A549 (cell line): Measurements from ENCODE around the gene CCL17. TPM values are rescaled to one million over a fixed set of nuclear protein-coding genes. Genes with fewer than 3 reads are reported as not detected.

Experiments
- ATAC-seq, 2 experiments: fragments of 200-7000 bp in 1 of 2; fragments of >200 bp in 1 of 2; cut with Nextera tagmentation in 1 of 2; cut with Tn5 transposase in 1 of 2; 3 replicates each; pipeline versions ENCODE4 v1.8.0 to v1.9.1; 2018 to 2020; ENCODE audit warnings: mild to moderate bottlenecking in 1 of 2, moderate library complexity in 1 of 2
- CTCF ChIA-PET: fragments of 300-600 bp; sonication (Branson Sonifier 250); formaldehyde crosslinking; extraction: SDS; loops from one replicate; lab custom pipeline; 2021; ENCODE audit warnings: antibody characterized with exemption, inconsistent platforms; lab: Yijun Ruan, JAX
- POLR2A ChIA-PET: fragments of 350-600 bp; formaldehyde crosslinking; extraction: SDS; loops from one replicate; lab custom pipeline; 2021; ENCODE audit warnings: antibody characterized with exemption, inconsistent platforms; lab: Yijun Ruan, JAX
- DNase-seq, 2 experiments: peaks; one replicate each; pipeline versions ENCODE4 v3.0.0 to v3.0.0-alpha.2; 2011 to 2016; ENCODE audit warnings: low read depth in 1 of 2, low spot score in 1 of 2
- FAIRE-seq: peaks from 2 replicates; lab custom pipeline; 2011; peaks lifted over from hg19 to GRCh38; lab: Jason Lieb, UNC
- H3K27ac ChIP-seq, 2 experiments: fragments of >200 bp; sonication (Bioruptor Twin); formaldehyde crosslinking; 3 replicates each; pipeline ENCODE4 v1.5.1; 2016 to 2017
- H3K4me1 ChIP-seq: fragments of >200 bp; sonication (Bioruptor Twin); formaldehyde crosslinking; 3 replicates; pipeline ENCODE4 v1.6.1; 2016
- H3K4me2 ChIP-seq: fragments of >200 bp; sonication (Bioruptor Twin); formaldehyde crosslinking; 3 replicates; pipeline ENCODE4 v1.6.1; 2016
- H3K4me3 ChIP-seq: fragments of >200 bp; sonication (Bioruptor Twin); formaldehyde crosslinking; 3 replicates; pipeline ENCODE4 v1.5.1; 2016
- H3K9me3 ChIP-seq: fragments of >200 bp; sonication (Bioruptor Twin); formaldehyde crosslinking; 3 replicates; pipeline ENCODE4 v1.6.1; 2016
- CBX8 ChIP-seq: fragments of 200-600 bp; sonication (generic); IDR thresholded peaks from 2 replicates; pipeline ENCODE4 v1.6.1; 2016
- CHD4 ChIP-seq: fragments of 200-600 bp; sonication (generic); IDR thresholded peaks from 2 replicates; pipeline ENCODE4 v1.6.1; 2016; ENCODE audit warnings: antibody characterized with exemption, mild to moderate bottlenecking, borderline replicate concordance
- EHF ChIP-seq: fragments of 250-450 bp; sonication (Bioruptor Pico); IDR thresholded peaks from 2 replicates; pipeline ENCODE4 v1.5.0; 2020; ENCODE audit warnings: mild to moderate bottlenecking
- EHMT2 ChIP-seq: fragments of 200-600 bp; sonication (generic); IDR thresholded peaks from 2 replicates; pipeline ENCODE4 v1.6.1; 2016; ENCODE audit warnings: antibody characterized with exemption, low read depth, mild to moderate bottlenecking, moderate library complexity
- EP300 ChIP-seq, 2 experiments: fragments of >200 bp; sonication (Bioruptor Twin); formaldehyde crosslinking; IDR thresholded peaks; 2 replicates in 1 of 2; 3 replicates in 1 of 2; pipeline ENCODE4 v1.6.1; 2016 to 2017
- FOSL2 ChIP-seq, 2 experiments: fragments of 450-650 bp in 1 of 2; fragments of >200 bp in 1 of 2; sonication (Bioruptor Twin) in 1 of 2; formaldehyde crosslinking; IDR thresholded peaks; 2 replicates each; pipeline versions ENCODE4 v1.5.0 to v1.6.1; 2016 to 2020; ENCODE audit warnings: mild to moderate bottlenecking in 1 of 2, moderate library complexity in 1 of 2
- HDAC2 ChIP-seq: fragments of 200-600 bp; sonication (generic); IDR thresholded peaks from 2 replicates; pipeline ENCODE4 v1.6.1; 2016
- HOXB13 ChIP-seq: fragments of 250-450 bp; sonication (Bioruptor Pico); IDR thresholded peaks from 2 replicates; pipeline ENCODE4 v1.5.0; 2020; ENCODE audit warnings: low read depth, mild to moderate bottlenecking, moderate library complexity
- JUNB ChIP-seq: fragments of >200 bp; sonication (Bioruptor Twin); formaldehyde crosslinking; IDR thresholded peaks from 2 replicates; pipeline ENCODE4 v1.6.1; 2016
- KDM1A ChIP-seq: fragments of 200-600 bp; sonication (generic); IDR thresholded peaks from 2 replicates; pipeline ENCODE4 v1.6.1; 2016; ENCODE audit warnings: low read depth, mild to moderate bottlenecking
- MAZ ChIP-seq: fragments of 150-350 bp; IDR thresholded peaks from 2 replicates; pipeline ENCODE4 v1.6.1; 2014; ENCODE audit warnings: antibody characterized with exemption, low read depth, low read length, borderline replicate concordance
- MYC ChIP-seq: IDR thresholded peaks from 2 replicates; pipeline ENCODE4 v1.6.1; 2012; ENCODE audit warnings: mild to moderate bottlenecking, inconsistent platforms, low read length, improper control_type of control experiment, borderline replicate concordance
- NPAS2 ChIP-seq: fragments of 250-450 bp; sonication (Bioruptor Pico); IDR thresholded peaks from 2 replicates; pipeline ENCODE4 v1.8.0; 2022; ENCODE audit warnings: mild to moderate bottlenecking, moderate library complexity, borderline replicate concordance
- PHF8 ChIP-seq: fragments of 200-600 bp; sonication (generic); IDR thresholded peaks from 2 replicates; pipeline ENCODE4 v1.6.1; 2016; ENCODE audit warnings: low read depth, mild to moderate bottlenecking, antibody characterized with exemption, moderate library complexity, borderline replicate concordance
- POLR2A ChIP-seq: IDR thresholded peaks from 2 replicates; pipeline ENCODE4 v1.6.1; 2012; ENCODE audit warnings: mild to moderate bottlenecking, low read length
- RARB ChIP-seq: fragments of 250-450 bp; sonication (Bioruptor Pico); IDR thresholded peaks from 2 replicates; pipeline ENCODE4 v1.8.0; 2021; ENCODE audit warnings: mild to moderate bottlenecking, moderate library complexity
- RCOR1 ChIP-seq: fragments of 150-350 bp; IDR thresholded peaks from 2 replicates; pipeline ENCODE4 v1.6.1; 2014; ENCODE audit warnings: antibody characterized with exemption, low read length, low read depth
- TFCP2L1 ChIP-seq: fragments of 250-450 bp; sonication (Bioruptor Pico); IDR thresholded peaks from 2 replicates; pipeline ENCODE4 v1.5.0; 2021; ENCODE audit warnings: mild to moderate bottlenecking
- TP53 ChIP-seq: fragments of 250-450 bp; sonication (Bioruptor Pico); IDR thresholded peaks from 2 replicates; pipeline ENCODE4 v1.5.0; 2021; ENCODE audit warnings: mild to moderate bottlenecking, moderate library complexity
- ZNF302 ChIP-seq: fragments of 250-450 bp; sonication (Bioruptor Pico); IDR thresholded peaks from 2 replicates; pipeline ENCODE4 v1.9.0; 2021; ENCODE audit warnings: inconsistent platforms, mild to moderate bottlenecking, moderate library complexity
- WGBS: methylation state at CpG from one replicate; pipeline ENCODE4 v1.1.6; 2017; ENCODE audit errors: missing lambda C conversion rate; 5-methylcytosine and 5-hydroxymethylcytosine counted together
- polyA plus RNA-seq, 4 experiments: library from polyadenylated mRNA; depleted of rRNA in 3 of 4; stranded (reverse); fragments of >200 nt; fragmentation: RNase III in 1 of 4; extraction: RNeasy Plus Mini Kit Qiagen cat#74134 plus additional on column Dnase treatment in 1 of 4; gene quantifications; 2 replicates in 3 of 4; 3 replicates in 1 of 4; pipeline ENCODE4 v1.2.3, GENCODE V29; 2011 to 2017
- TF ChIP-seq, protein P1 (sequence below): fragments of >200 bp; sonication (Bioruptor Twin); formaldehyde crosslinking; IDR thresholded peaks from 3 replicates; pipeline ENCODE4 v1.6.1; 2016
- TF ChIP-seq, protein P2 (sequence below): IDR thresholded peaks from 2 replicates; pipeline ENCODE4 v1.6.1; 2012
- TF ChIP-seq, protein P3 (sequence below): fragments of >200 bp; sonication (Bioruptor Twin); formaldehyde crosslinking; IDR thresholded peaks from 3 replicates; pipeline ENCODE4 v1.5.1; 2016
- TF ChIP-seq, protein P4 (sequence below): fragments of 250-450 bp; sonication (Bioruptor Pico); IDR thresholded peaks from 2 replicates; pipeline ENCODE4 v1.5.0; 2020; ENCODE audit warnings: low read depth, mild to moderate bottlenecking, moderate library complexity
- TF ChIP-seq, protein P5 (sequence below): IDR thresholded peaks from 2 replicates; pipeline ENCODE4 v1.6.1; 2012

CCL17 gene
- polyA plus RNA-seq, 2 of the 4 experiments (the other 2 are of a cell fraction), result not detected

DNA sequence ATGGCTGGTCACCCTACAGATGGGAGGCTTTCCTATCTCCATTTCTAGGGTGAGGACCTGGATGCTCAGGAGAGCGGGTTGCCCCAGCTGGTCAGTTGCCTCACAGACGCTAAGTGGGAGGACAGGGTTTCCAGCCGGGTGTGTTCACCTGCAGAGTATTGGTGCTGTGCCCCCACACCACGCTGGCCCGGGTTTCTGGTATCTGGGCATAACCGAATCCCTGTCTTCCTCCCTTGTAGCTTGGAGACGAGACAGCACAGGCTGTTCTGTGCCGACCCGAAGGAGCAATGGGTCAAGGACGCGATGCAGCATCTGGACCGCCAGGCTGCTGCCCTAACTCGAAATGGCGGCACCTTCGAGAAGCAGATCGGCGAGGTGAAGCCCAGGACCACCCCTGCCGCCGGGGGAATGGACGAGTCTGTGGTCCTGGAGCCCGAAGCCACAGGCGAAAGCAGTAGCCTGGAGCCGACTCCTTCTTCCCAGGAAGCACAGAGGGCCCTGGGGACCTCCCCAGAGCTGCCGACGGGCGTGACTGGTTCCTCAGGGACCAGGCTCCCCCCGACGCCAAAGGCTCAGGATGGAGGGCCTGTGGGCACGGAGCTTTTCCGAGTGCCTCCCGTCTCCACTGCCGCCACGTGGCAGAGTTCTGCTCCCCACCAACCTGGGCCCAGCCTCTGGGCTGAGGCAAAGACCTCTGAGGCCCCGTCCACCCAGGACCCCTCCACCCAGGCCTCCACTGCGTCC, 22.6 kb upstream of the CCL17 start:
- H3K27ac ChIP-seq, result peak overlapping the region in 1 of 2 experiments; percentile 83; a peak in 2 of 6 replicates
- DNase-seq (no peak), FAIRE-seq (no peak), ATAC-seq (no peak)
- ChIA-PET POLR2A (no interaction called here), CTCF (interaction anchor here (1.0 to 4.2 kb wide), 8 partner anchors 10 to 81 kb away, joined by 3 to 43 read pairs (median 4); partner anchors contain the start of gene CX3CL1)
- no peak overlapping the region for H3K4me2 ChIP-seq
- H3K9me3 ChIP-seq, result no peaks in the 10 kb centered on the region
- peaks cover 54% of the 10 kb centered on the region for H3K4me1 ChIP-seq
- 95% methylated on average over 30 of the region's 35 CpGs for WGBS
- H3K4me3 ChIP-seq, result no peak overlapping the region
- TF ChIP-seq TP53 (CRISPR knock-in tag) (no peak), MAZ (no peak), RCOR1 (no peak), HDAC2 (no peak), ZNF302 (CRISPR knock-in tag) (no peak), CBX8 (no peak), FOSL2 (IDR thresholded peaks at IDR 0.05) (no peak), FOSL2 (CRISPR knock-in tag; IDR thresholded peaks at IDR 0.05) (no peak), NPAS2 (CRISPR knock-in tag) (no peak)
- TF ChIP-seq, protein P1, sequence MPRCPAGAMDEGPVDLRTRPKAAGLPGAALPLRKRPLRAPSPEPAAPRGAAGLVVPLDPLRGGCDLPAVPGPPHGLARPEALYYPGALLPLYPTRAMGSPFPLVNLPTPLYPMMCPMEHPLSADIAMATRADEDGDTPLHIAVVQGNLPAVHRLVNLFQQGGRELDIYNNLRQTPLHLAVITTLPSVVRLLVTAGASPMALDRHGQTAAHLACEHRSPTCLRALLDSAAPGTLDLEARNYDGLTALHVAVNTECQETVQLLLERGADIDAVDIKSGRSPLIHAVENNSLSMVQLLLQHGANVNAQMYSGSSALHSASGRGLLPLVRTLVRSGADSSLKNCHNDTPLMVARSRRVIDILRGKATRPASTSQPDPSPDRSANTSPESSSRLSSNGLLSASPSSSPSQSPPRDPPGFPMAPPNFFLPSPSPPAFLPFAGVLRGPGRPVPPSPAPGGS, result no peak
- TF ChIP-seq, protein P2, sequence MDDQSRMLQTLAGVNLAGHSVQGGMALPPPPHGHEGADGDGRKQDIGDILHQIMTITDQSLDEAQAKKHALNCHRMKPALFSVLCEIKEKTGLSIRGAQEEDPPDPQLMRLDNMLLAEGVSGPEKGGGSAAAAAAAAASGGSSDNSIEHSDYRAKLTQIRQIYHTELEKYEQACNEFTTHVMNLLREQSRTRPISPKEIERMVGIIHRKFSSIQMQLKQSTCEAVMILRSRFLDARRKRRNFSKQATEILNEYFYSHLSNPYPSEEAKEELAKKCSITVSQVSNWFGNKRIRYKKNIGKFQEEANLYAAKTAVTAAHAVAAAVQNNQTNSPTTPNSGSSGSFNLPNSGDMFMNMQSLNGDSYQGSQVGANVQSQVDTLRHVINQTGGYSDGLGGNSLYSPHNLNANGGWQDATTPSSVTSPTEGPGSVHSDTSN, result no peak

DNA sequence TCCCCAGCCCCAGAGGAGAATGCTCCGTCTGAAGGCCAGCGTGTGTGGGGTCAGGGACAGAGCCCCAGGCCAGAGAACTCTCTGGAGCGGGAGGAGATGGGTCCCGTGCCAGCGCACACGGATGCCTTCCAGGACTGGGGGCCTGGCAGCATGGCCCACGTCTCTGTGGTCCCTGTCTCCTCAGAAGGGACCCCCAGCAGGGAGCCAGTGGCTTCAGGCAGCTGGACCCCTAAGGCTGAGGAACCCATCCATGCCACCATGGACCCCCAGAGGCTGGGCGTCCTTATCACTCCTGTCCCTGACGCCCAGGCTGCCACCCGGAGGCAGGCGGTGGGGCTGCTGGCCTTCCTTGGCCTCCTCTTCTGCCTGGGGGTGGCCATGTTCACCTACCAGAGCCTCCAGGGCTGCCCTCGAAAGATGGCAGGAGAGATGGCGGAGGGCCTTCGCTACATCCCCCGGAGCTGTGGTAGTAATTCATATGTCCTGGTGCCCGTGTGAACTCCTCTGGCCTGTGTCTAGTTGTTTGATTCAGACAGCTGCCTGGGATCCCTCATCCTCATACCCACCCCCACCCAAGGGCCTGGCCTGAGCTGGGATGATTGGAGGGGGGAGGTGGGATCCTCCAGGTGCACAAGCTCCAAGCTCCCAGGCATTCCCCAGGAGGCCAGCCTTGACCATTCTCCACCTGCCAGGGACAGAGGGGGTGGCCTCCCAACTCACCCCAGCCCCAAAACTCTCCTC, 21.9 kb upstream of the CCL17 start:
- TF ChIP-seq TFCP2L1 (CRISPR knock-in tag) (no peak), CBX8 (no peak), RARB (CRISPR knock-in tag) (no peak), FOSL2 (IDR thresholded peaks at IDR 0.05) (no peak), FOSL2 (CRISPR knock-in tag; IDR thresholded peaks at IDR 0.05) (no peak), EHMT2 (no peak), KDM1A (no peak), JUNB (no peak), MYC (no peak), CHD4 (no peak), POLR2A (no peak), EHF (CRISPR knock-in tag) (no peak), PHF8 (no peak), MAZ (no peak), EP300 (IDR thresholded peaks at IDR 0.05) (no peak), NPAS2 (CRISPR knock-in tag) (no peak), HOXB13 (CRISPR knock-in tag) (no peak)
- TF ChIP-seq, protein P3, sequence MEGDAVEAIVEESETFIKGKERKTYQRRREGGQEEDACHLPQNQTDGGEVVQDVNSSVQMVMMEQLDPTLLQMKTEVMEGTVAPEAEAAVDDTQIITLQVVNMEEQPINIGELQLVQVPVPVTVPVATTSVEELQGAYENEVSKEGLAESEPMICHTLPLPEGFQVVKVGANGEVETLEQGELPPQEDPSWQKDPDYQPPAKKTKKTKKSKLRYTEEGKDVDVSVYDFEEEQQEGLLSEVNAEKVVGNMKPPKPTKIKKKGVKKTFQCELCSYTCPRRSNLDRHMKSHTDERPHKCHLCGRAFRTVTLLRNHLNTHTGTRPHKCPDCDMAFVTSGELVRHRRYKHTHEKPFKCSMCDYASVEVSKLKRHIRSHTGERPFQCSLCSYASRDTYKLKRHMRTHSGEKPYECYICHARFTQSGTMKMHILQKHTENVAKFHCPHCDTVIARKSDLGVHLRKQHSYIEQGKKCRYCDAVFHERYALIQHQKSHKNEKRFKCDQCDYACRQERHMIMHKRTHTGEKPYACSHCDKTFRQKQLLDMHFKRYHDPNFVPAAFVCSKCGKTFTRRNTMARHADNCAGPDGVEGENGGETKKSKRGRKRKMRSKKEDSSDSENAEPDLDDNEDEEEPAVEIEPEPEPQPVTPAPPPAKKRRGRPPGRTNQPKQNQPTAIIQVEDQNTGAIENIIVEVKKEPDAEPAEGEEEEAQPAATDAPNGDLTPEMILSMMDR, result no peak
- TF ChIP-seq, protein P4, sequence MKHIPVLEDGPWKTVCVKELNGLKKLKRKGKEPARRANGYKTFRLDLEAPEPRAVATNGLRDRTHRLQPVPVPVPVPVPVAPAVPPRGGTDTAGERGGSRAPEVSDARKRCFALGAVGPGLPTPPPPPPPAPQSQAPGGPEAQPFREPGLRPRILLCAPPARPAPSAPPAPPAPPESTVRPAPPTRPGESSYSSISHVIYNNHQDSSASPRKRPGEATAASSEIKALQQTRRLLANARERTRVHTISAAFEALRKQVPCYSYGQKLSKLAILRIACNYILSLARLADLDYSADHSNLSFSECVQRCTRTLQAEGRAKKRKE, result no peak
- TF ChIP-seq, protein P1, result no peak
- TF ChIP-seq, protein P5, sequence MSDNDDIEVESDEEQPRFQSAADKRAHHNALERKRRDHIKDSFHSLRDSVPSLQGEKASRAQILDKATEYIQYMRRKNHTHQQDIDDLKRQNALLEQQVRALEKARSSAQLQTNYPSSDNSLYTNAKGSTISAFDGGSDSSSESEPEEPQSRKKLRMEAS, result no peak
- ATAC-seq, result peak in 1 of 2 experiments; percentile 46; a peak in 3 of 6 replicates
- POLR2A ChIA-PET, result no interaction called here
- no peak for DNase-seq
- 98% methylated on average over 5 of the region's 16 CpGs for WGBS
- H3K4me2 ChIP-seq, result no peak overlapping the region
- H3K4me3 ChIP-seq, result no peak overlapping the region
- peaks cover 47% of the 10 kb centered on the region for H3K4me1 ChIP-seq
- CTCF ChIA-PET, result interaction anchor here (0.6 to 4.2 kb wide), 7 partner anchors 9 to 82 kb away, joined by 3 to 43 read pairs (median 3); no protein-coding TSS in a partner anchor
- H3K9me3 ChIP-seq, result no peaks in the 10 kb centered on the region
- FAIRE-seq, result no peak
- peak overlapping the region in 1 of 2 experiments; percentile 83; a peak in 2 of 6 replicates for H3K27ac ChIP-seq
